ENCODE data around the gene ARHGEF17. TPM values are rescaled to one million over a fixed set of nuclear protein-coding genes. Genes with fewer than 3 reads are reported as not detected.

Gene ARHGEF17
- total and polyA plus RNA-seq, 2 of the 13 experiments (the other 11 are each of a cell fraction or from before 2014, with no cell fraction given) = 10.7 to 28.8 TPM

DNA sequence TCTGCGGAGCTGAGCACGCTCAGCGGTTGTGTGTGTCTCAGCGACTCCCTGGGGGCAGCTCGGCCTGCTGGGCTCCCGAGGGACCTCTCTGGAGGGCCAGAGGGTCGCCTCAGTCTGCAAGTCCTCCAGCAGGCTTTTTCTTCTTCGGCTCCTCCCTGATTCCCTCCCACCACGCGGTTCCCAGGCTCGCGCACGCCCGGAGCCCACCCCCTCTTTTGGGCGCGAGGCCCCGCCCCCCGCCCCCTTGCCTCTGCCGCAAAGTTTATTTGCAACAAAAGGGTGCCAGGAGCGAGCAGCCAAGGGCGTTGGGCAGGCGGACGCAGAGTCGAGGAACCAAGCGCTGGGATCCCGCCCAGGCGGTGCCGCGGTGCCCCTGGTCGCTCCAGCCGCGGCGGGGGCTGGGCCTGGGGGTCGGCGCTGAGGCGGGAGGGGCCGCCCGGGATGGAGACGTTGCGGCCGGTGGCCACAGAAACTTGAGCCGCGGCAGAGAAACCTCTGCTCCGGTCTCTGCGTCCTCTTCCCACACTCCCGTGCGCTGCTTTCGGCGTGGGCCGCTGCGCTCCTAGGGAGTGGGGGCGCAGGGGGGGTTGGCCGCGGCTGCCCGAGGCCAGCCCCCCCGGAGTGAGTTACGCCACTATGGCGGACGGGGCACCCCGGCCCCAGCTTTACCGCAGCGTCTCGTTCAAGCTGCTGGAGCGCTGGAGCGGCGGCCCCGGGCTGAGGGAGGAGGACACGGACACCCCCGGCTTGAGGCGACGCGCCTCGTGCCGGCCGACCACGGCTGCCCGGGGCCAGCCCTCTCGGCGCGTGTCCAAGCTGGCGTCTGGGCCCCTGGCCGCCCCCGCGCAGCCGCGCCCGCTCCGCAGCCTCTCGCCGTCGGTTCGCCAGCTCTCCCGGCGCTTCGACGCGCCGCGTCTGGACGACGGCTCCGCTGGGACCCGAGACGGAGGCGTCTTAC, at the start of gene ARHGEF17 (continued):
- TF ChIP-seq ZSCAN9 (CRISPR knock-in tag; IDR thresholded peaks at IDR 0.05; ENCODE audit: borderline replicate concordance) (no peak), TEAD3 (CRISPR knock-in tag; optimal IDR thresholded peaks at IDR 0.05; ENCODE audit: borderline replicate concordance) (no peak), ZC3H4 (CRISPR knock-in tag; IDR thresholded peaks at IDR 0.05; ENCODE audit: borderline replicate concordance) (no peak; the same call in 1 of the 2 replicates), TEAD2 (CRISPR knock-in tag; IDR thresholded peaks at IDR 0.05) (0 out of 2 replicates have a peak, but pooled peaks have one; percentile 30), NR0B2 (CRISPR knock-in tag; IDR thresholded peaks at IDR 0.05) (no peak; the same call in none of the 2 replicates), ZSCAN31 (CRISPR knock-in tag; IDR thresholded peaks at IDR 0.05; ENCODE audit: low read depth) (peak; percentile 53; the same call in 1 of the 2 replicates), EP300 (IDR thresholded peaks at IDR 0.05; ENCODE audit: low read depth in 2 of 2, low read length in 2 of 2) (no peak), EP300 (CRISPR knock-in tag; IDR thresholded peaks at IDR 0.05; ENCODE audit: borderline replicate concordance) (0 out of 2 replicates have a peak, but pooled peaks have one; percentile 38), RXRA (CRISPR knock-in tag; IDR thresholded peaks at IDR 0.05) (0 out of 2 replicates have a peak, but pooled peaks have one; percentile 51), SRSF1 (optimal IDR thresholded peaks at IDR 0.05; ENCODE audit: low read depth, low read length) (peak; percentile 94), EEA1 (CRISPR knock-in tag; IDR thresholded peaks at IDR 0.05; ENCODE audit: borderline replicate concordance) (no peak; the same call in none of the 2 replicates), MAZ (IDR thresholded peaks at IDR 0.05; ENCODE audit: borderline replicate concordance, low read depth, low read length) (0 out of 2 replicates have a peak, but pooled peaks have one; percentile 23), MAZ (CRISPR knock-in tag; IDR thresholded peaks at IDR 0.05; ENCODE audit: low read depth) (peak; percentile 62), ZNF674 (CRISPR knock-in tag; IDR thresholded peaks at IDR 0.05; ENCODE audit: low read depth) (0 out of 2 replicates have a peak, but pooled peaks have one; percentile 22), NFKB2 (CRISPR knock-in tag; IDR thresholded peaks at IDR 0.05; ENCODE audit: borderline replicate concordance) (peak; percentile 29; the same call in 1 of the 2 replicates), PBX3 (CRISPR knock-in tag; IDR thresholded peaks at IDR 0.05; ENCODE audit: borderline replicate concordance) (no peak), ZNF660 (CRISPR knock-in tag; IDR thresholded peaks at IDR 0.05; ENCODE audit: borderline replicate concordance, low read depth) (no peak), FOXO1 (CRISPR knock-in tag; IDR thresholded peaks at IDR 0.05) (peak; percentile 31; the same call in 1 of the 2 replicates), ZNF816 (CRISPR knock-in tag; IDR thresholded peaks at IDR 0.05; ENCODE audit: borderline replicate concordance) (0 out of 2 replicates have a peak, but pooled peaks have one; percentile 78), ZNF720 (CRISPR knock-in tag; IDR thresholded peaks at IDR 0.05) (no peak), ZNF24 (IDR thresholded peaks at IDR 0.05) (no peak), NKX3-1 (CRISPR knock-in tag; IDR thresholded peaks at IDR 0.05) (0 out of 2 replicates have a peak, but pooled peaks have one; percentile 49), HNRNPUL1 (IDR thresholded peaks at IDR 0.05; ENCODE audit: low read depth, low read length) (no peak), ARNT2 (CRISPR knock-in tag; IDR thresholded peaks at IDR 0.05; ENCODE audit: low read depth) (no peak), ZBTB20 (CRISPR knock-in tag; IDR thresholded peaks at IDR 0.05; ENCODE audit: borderline replicate concordance, low read depth) (no peak)

Measured in HepG2 (cell line).